Activated naive CD4-positive, alpha-beta T cell treated with Interleukin-2 at 50 U/mL for 16 hours (primary cell): ENCODE measurements around the gene C2CD4C.
"Not testable (repeated sequence)": the region's sequence is repeated elsewhere in the genome, so short reads cannot be mapped to it uniquely, and the experiment has no call there.

Experiments
- DNase-seq: peaks from one replicate; pipeline ENCODE4 v3.0.0-alpha.2; 2020

Gene C2CD4C

DNA sequence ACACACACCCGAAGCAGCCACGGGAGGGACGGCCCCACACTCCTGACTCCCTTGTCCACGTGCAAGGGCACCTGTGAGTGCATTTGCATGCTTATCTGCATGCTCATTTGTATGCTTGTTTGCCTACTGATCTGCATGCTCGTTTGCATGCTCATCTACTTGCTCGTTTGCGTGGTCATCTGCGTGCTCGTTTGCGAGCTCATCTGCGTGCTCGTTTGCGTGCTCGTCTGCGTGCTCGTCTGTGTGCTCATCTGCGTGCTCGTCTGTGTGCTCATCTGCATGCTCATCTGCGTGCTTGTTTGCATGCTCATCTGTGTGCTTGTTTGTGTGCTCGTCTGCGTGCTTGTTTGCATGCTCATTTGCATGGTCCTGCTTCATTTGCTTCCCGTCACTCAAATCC lies 28.1 kb upstream of the C2CD4C start:
- DNase-seq, result no peak

DNA sequence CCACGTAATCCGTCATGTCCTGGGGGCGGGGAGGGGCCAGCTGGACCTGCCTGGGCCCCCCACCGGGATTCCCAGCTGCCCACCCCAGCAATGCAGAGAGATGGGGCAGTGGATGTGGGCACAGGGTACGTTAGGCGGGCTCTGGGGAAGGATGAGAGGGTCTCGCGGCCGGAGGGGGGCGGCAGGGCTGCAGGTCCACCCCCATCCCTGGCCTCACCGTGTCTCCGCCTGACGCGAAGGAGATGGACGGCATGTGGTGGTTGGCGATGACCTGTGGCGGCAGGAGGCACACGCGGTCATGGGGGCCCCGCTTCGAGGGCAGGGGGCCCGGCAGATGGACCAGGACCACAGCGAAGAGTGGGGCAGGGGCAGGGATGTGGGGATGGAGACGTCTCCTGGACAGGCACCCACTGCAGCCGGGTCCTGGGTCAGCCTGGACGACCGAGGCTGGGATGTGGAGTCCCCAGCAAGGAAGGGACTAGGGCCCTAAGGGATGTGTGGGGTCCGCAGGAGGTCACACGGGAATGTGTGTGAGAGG lies 27.5 kb upstream of the C2CD4C start:
- DNase-seq, result no peak

DNA sequence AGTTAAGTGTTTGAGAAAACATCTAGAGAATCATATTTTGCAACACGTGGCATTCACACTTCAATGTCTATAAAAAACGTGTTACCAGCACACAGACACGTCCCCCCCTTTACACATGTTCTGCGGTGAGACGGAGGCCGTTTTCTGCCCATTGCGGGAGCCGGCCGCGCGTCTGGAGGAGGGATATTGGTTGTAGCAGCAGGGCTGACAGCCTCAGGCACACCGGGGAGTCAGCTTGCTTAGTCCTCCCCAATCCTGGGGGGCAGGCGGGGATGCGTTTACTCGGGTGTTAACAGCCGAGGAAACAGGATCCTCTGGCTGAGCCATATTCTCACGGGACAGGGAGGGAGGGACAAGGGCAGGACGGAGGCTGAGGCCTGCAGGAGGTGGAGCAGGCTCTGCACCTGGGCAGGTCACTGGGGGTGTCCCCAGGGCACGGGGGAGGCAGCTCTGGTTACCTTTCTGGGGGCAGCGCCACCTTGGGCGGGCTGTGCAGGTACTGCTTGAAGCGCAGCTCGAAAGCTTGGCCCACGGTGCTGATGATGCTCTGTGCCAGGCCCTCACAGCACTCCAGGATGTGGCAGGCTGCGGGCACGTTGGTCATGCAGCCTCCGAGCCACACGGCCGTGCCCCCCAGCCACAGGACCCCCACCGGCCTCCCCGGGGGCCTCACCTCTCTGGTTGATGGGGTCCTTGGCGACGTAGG lies 26.9 kb upstream of the C2CD4C start:
- no peak for DNase-seq

DNA sequence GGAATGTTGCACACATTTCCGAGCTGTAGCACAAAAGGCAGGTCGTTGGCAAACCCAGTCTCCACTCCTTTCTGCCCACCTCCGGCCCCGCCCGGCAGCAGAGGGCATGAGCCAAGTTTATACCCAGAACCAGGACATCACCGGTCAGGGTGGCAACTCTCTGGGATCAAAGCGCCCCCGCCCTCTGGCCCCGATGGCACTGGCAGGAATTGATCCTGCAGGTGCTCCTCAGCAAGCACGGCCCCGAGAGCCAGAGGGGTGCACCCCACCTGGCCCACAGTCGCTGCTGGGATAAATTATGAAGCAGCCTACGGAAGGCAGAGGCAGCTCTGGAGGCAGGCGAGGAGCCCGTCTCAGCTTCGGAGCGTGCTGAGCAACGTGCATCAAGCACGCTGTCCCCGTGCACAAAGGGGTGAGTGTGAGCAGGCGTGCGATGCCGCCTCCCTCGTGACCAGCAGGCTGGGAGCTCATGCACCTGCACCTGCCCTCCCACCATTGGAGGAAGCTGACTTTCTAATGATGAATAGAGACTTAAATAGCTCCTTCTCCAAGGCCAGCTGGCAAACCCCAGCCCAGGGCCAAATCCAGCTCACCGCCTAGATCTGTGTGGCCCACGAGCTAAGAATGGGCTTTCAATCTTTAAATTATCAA lies 26.2 kb upstream of the C2CD4C start:
- no peak for DNase-seq

DNA sequence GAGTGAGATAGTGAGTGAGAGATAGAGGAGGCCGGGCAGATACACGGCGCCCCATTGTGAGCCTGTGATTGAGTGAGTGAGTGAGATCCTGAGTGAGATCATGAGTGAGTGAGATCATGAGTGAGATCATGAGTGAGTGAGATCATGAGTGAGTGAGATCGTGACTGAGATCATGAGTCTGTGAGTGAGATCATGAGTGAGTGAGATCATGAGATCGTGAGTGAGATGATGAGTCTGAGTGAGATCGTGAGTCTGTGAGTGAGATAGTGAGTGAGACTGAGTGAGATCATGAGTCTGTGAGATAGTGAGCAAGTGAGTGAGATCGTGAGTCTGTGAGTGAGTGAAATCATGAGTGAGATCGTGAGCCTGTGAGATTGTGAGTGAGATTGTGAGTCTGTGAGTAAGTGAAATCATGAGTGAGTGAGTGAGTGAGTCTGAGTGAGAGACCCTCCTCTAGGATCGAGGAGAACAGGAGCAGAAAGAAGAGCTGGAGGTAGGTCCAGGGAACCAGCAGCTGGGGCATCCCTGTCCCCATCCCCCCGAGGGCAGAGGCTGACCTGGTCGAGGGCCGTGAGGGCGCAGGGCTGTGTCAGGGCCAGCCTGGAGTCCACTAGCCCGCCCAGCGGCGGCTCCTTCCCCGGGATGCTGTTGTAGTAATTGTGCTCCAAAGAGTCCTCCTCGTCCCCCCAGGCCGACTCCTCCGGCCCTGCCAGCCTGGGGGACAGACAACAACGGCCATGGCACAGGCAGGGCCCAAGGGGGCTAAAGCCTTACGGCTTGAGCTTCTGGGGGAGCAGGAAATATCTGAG lies 25.4 kb upstream of the C2CD4C start:
- DNase-seq, result no peak

- no peak for DNase-seq
These were observed 21.8 kb upstream of the C2CD4C start for GRCh38 chr19:430701-431100.

DNA sequence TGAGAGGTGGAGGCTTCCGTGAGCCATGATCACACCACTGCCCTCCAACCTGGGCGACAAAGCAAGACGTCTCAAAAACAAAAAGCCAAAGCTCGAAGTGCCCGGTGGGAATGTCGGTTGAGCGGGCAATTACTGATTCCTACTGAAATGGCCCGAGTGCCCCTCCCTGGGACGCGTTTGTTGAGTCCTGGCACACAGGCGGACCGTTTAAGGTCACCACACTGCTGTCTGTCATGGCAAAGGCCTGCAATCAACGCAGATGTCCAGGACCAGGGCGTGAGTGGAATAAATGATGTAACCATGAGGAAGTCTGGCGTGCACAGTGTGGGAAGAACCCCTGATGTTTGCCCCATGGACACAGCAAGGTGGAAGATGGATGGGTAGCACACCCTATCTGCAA lies 19.2 kb upstream of the C2CD4C start:
- no peak for DNase-seq

GRCh38 chr19:427675-428074 lies 18.7 kb upstream of the C2CD4C start:
- not testable (repeated sequence) for DNase-seq

DNA sequence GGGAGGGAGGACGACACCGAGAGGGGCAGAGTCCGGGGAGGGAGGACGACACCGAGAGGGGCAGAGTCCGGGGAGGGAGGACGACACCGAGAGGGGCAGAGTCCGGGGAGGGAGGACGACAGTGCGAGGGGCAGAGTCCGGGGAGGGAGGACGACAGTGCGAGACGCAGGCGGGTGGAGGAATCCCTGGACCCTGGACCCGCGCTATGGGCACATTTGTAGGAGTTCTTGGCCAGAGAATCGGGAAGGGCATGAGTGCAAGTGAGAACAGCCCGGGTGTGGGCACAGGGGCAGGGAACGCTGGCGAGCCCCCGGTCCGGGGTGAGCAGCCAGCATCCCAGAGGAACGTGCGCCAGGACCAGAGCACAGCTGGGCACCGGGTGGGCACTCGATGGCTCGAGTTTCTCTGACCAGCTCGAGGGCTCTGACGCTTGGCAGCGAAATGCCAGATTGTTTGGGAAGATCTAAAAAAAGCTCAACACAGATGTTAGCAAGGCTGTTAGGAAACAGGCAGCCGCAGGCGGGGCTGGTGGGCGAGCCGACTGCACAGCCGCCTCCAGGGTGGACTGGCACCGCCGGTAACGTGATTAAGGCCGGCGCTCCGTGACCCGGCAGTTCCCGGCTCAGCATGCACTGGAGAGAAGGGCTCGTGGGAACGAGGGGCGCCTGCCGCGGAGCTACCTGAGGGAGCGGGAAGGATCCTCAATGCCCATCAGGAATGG lies 17.9 kb upstream of the C2CD4C start:
- DNase-seq, result no peak

GRCh38 chr19:425056-425455 lies 16.1 kb upstream of the C2CD4C start:
- no peak for DNase-seq

DNA sequence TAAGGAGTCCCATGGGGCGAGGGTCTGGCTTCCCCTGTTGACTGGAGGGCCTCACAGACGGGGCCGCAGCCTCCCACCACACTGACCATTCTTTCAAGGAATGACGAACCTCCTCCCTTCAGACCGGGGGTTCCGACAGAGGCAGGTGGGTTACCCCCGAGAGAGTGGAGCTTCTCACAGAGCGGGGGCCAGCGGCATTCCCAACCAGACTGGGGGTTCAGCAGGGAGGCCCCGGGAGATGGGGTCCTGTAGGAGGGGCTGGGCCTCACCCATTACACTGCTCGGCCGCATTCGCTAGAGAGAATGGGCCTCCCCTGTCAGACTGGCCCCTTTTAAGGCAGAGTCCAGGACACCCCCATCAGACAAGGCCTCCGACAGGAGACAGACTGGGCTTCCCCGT lies 15.6 kb upstream of the C2CD4C start:
- no peak for DNase-seq

GRCh38 chr19:423691-424466 lies 14.9 kb upstream of the C2CD4C start:
- no peak for DNase-seq

GRCh38 chr19:422917-423226 lies 13.9 kb upstream of the C2CD4C start:
- DNase-seq, result not testable (repeated sequence)

- DNase-seq, result no peak
These were observed 13.4 kb upstream of the C2CD4C start for GRCh38 chr19:422213-422916.

DNA sequence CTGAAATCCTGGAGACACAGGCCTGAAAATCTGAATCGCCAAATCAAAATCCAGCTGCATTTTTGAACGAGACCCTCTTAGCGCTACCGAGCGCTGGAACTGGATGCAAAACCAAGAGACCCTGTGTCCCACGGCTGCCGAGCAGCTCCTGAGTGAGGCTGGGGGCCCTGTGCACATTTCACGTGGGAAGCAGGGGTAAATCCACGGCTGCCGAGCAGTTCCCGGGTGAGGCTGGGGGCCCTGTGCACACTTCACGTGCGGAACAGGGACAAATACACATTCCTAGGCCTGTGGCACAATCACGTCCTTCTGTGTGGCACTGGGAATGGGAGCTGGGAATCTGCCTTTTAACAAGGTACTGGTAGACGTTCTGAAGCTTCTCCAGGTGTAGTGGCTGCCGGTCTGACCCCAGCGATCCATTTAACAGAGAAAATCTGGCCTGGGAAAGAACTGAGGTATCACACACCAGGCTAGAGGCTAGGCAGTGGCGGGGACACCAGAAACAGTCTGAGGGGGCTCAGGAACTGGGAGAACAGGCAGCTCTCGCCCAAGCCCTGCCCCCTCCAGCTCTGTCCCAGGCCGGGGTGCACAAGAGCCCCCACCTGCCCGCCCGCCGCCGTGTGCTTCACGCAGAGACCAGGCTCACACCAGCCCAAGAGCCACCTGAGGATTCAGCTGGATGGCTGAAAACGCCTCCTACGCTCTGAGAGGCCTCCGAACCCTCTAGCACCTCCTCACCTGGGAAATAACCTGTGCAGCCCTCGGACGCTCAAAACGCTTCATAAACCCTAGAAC lies 11.0 kb upstream of the C2CD4C start:
- no peak for DNase-seq

- DNase-seq, result no peak
These were observed 10.1 kb upstream of the C2CD4C start for GRCh38 chr19:418761-419671.

DNA sequence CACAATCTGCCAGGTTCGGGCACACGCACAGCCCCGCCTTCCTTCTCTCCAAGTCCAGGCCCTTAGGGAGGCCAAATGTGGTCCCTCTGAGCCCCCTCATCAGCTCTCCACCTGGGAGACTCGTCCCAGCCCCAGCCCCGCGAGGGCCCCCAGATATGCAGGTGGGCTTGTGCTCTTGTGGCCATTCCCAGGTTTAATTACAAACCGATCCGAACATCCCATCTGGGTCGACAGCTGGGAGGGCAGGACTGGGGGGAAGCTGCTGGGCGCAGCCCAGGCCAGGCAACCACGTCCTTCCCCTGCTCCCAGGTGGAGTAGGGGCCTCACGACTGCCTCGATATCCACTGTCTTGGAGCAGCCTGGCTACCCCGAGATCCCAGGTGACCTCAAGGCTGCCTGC lies 7.5 kb upstream of the C2CD4C start:
- DNase-seq, result no peak

DNA sequence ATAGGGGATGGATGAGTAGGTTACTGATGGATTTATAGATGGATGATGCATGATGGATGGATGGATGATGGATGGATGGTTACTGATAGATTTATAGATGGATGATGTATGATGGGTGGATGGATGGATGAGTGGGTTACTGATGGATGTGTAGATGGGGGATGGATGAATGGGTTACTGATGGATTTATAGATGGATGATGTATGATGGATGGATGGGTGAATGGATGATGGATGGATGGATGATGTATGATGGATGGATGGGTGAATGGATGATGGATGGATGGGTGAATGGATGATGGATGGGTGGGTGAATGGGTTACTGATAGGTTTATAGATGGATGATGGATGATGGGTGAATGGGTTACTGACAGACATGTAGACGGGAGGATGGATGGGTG lies 6.3 kb upstream of the C2CD4C start:
- no peak for DNase-seq

DNA sequence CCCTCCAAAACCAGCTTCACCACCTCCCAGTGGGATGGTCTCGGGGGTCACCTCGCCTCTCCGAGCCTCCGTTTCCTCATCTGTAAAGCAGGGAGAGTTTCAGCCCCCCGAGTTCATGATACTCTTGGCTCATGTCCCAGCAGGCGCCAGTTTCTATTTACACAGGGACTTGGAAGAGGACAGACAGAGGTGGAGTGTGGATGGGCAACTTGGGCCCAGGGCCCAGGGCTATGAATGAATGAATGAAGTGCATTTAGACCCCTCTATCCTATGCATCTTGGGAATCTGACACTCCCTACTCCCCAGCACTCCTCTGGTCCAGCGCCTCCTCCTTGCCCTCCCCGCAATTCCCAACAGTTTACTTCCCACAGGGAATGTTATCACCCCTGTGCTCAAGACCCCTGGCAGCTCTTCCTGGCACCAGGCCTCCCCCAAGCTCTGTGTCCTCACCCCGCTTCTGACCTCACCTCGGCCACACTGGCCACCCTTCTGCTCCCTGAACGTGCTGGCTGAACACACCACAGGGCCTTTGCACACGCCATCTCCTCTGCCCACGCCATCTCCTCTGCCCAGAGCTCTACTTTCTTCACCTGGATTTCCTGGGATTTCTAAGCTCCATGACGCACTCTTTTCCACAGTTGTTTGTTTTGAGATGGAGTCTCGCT lies 4.9 kb upstream of the C2CD4C start:
- no peak for DNase-seq
